Measurements from ENCODE around the gene HECTD4.

GRCh38 chr12:112112409-112113133 lies 269.7 kb downstream of the HECTD4 start:
- TF ChIP-seq CTCF (conservative IDR thresholded peaks at IDR 0.05; ENCODE audit: low read depth in 2 of 2): 0 out of 4 replicates have a peak, but pooled peaks of 1 of the 2 experiments have one; percentile 18
- TF ChIP-seq POLR2AphosphoS5 (IDR thresholded peaks at IDR 0.05; ENCODE audit: low read depth): no peak
- no peak for TF ChIP-seq CREB1 (CRISPR knock-in tag; IDR thresholded peaks at IDR 0.05; ENCODE audit: low read depth)
- no peak for TF ChIP-seq EZH2 (IDR thresholded peaks at IDR 0.05; ENCODE audit: low read depth, unreplicated experiment)
- TF ChIP-seq EZH2phosphoT487 (IDR thresholded peaks at IDR 0.05; ENCODE audit: unreplicated experiment): no peak
- TF ChIP-seq, protein P1, sequence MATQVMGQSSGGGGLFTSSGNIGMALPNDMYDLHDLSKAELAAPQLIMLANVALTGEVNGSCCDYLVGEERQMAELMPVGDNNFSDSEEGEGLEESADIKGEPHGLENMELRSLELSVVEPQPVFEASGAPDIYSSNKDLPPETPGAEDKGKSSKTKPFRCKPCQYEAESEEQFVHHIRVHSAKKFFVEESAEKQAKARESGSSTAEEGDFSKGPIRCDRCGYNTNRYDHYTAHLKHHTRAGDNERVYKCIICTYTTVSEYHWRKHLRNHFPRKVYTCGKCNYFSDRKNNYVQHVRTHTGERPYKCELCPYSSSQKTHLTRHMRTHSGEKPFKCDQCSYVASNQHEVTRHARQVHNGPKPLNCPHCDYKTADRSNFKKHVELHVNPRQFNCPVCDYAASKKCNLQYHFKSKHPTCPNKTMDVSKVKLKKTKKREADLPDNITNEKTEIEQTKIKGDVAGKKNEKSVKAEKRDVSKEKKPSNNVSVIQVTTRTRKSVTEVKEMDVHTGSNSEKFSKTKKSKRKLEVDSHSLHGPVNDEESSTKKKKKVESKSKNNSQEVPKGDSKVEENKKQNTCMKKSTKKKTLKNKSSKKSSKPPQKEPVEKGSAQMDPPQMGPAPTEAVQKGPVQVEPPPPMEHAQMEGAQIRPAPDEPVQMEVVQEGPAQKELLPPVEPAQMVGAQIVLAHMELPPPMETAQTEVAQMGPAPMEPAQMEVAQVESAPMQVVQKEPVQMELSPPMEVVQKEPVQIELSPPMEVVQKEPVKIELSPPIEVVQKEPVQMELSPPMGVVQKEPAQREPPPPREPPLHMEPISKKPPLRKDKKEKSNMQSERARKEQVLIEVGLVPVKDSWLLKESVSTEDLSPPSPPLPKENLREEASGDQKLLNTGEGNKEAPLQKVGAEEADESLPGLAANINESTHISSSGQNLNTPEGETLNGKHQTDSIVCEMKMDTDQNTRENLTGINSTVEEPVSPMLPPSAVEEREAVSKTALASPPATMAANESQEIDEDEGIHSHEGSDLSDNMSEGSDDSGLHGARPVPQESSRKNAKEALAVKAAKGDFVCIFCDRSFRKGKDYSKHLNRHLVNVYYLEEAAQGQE (IDR thresholded peaks at IDR 0.05; ENCODE audit: unreplicated experiment): no peak
- no peak for TF ChIP-seq ZNF114 (CRISPR knock-in tag; IDR thresholded peaks at IDR 0.05)

Data from GM23338 (cell line).